Cardiac fibroblast (primary cell): ENCODE data around the gene ZNF564.

ENCODE experiments used
- DNase-seq, 2 donors: peaks; one replicate each; pipeline versions ENCODE4 v3.0.0 to v3.0.0-alpha.2; 2010; ENCODE audit warnings: low read depth in 2 of 2
- H3K4me3 ChIP-seq, 2 donors: replicated peaks in 1 of 2; 1 replicate in 1 of 2; 2 replicates in 1 of 2; pipeline ENCODE4 v1.5.1; 2011; ENCODE audit warnings: low read depth in 2 of 2, low read length in 2 of 2, mild to moderate bottlenecking in 2 of 2, moderate library complexity in 1 of 2
- CTCF ChIP-seq: IDR thresholded peaks from one replicate; pipeline ENCODE4 v1.5.1; 2011; ENCODE audit warnings: low read depth, mild to moderate bottlenecking, low read length, inconsistent platforms

ZNF564 gene

GRCh38 chr19:12546068-12546467 lies 5.2 kb downstream of the ZNF564 start:
- DNase-seq = no peak
- H3K4me3 ChIP-seq = no peak overlapping the region
- no peak for TF ChIP-seq CTCF

GRCh38 chr19:12545267-12545666 lies 6.0 kb downstream of the ZNF564 start:
- DNase-seq = no peak
- TF ChIP-seq CTCF = no peak
- H3K4me3 ChIP-seq = no peak overlapping the region

- TF ChIP-seq CTCF = no peak
These were observed 6.8 kb downstream of the ZNF564 start for GRCh38 chr19:12544401-12544876.

GRCh38 chr19:12543855-12544254 lies 7.4 kb downstream of the ZNF564 start:
- H3K4me3 ChIP-seq = no peak overlapping the region
- peak; percentile 12 to 74 for DNase-seq
- TF ChIP-seq CTCF = no peak

More at GRCh38 chr19:12544401-12544876, 6.8 kb downstream of the ZNF564 start:
- no peak overlapping the region for H3K4me3 ChIP-seq
- peak; percentile 74 to 79 for DNase-seq

GRCh38 chr19:12527034-12527836 lies 24.0 kb downstream of the ZNF564 start:
- TF ChIP-seq CTCF = no peak
- DNase-seq = peak; percentile 41 to 62
- H3K4me3 ChIP-seq = no peak overlapping the region

GRCh38 chr19:12526542-12526941 lies 24.7 kb downstream of the ZNF564 start:
- TF ChIP-seq CTCF = no peak
- DNase-seq = no peak
- H3K4me3 ChIP-seq = no peak overlapping the region
